Stimulated activated CD4-positive, alpha-beta T cell treated with anti-CD3 and anti-CD28 coated beads, Interleukin-15, amount 100 ng/mL, for 48 hours (primary cell): ENCODE measurements around the gene NHLH2.

Experiments
- DNase-seq, 2 donors: peaks; one replicate each; pipeline ENCODE4 v3.0.0-alpha.2; 2020; ENCODE audit warnings: low read depth in 2 of 2

The NHLH2 gene

DNA sequence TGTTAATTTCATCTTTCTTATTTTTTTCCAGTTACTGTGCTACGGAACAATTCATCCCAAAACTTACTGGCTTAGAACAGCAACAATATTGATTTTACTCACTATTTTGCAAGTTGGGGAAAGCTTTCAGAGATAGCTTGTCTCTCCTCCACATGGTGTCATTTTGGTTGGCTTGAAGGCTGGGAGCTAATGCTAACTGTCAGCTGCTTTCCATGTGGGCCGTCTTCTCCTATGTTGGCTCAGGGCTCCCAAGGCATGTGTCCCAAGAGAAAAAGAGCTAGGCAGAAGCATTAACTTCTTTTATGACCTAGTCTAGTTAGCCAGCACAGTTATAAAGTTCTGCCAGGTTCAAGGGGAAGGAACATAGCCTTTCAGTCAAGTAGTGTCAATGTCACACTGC is 38.5 kb downstream of the NHLH2 start:
- no peak for DNase-seq

GRCh38 chr1:115797486-115797885 is 43.4 kb downstream of the NHLH2 start:
- no peak for DNase-seq

DNA sequence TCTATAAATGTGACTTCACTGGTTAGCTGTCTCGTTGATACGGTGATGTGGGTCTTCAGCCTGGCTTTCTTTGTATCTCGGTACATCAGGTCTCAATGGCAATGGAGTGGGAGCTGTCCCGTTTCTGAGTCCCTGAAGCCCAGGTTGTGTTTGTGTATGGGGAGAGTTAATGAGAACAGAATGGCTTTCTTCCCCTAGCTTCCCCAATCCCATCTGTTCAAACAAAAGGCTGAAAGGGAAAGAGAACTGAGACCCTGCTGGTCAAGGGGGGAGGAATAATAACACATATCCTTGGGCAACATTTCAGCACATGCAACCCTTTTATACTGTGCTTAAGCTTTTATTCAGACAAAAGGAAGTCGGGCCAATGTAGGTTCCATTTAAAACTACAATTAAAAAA is 44.0 kb downstream of the NHLH2 start:
- DNase-seq: no peak

GRCh38 chr1:115796036-115796435 is 44.9 kb downstream of the NHLH2 start:
- DNase-seq: no peak

- no peak for DNase-seq
These were observed 45.8 kb downstream of the NHLH2 start for GRCh38 chr1:115794976-115795639.

- no peak for DNase-seq
These were observed 47.8 kb downstream of the NHLH2 start for GRCh38 chr1:115793162-115793561.

DNA sequence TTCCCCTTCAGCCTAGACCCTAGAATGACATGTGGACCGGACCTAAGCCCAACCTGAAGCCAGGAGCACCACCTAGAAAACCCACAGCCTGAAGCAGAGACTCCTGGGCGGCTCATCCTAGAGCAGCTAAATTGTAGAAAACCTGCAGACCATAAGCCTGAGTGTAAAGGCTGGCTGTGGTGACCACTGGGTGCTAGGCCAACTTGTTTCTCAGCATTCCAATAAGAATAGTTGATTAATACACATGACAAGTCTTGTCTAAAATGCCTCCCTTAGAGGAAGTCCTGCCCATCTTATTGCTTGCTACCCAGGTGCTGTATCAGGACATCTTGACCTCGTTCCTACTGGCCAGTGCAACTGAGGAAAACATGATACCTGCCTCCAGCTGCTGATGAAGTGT is 49.1 kb downstream of the NHLH2 start:
- no peak for DNase-seq

DNA sequence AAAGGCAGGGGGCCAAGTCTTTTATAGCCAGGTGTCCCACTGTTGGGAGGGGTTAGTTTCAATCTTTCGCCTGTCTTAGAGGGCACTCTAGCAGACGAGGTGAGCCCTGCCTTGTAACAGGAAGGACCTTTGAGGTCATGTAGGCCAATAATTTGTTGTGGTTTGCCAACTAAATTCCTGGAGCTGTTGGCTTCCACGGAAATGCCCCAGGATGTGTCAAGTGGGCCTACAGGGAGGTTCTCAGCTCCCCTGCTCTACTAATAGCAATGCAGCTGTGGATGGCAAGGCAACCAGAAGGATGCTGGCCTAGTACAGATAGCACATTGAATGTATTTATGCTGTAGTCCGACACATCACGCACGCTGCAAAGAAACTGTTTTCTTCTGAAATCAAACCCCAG is 50.1 kb downstream of the NHLH2 start:
- DNase-seq: no peak

DNA sequence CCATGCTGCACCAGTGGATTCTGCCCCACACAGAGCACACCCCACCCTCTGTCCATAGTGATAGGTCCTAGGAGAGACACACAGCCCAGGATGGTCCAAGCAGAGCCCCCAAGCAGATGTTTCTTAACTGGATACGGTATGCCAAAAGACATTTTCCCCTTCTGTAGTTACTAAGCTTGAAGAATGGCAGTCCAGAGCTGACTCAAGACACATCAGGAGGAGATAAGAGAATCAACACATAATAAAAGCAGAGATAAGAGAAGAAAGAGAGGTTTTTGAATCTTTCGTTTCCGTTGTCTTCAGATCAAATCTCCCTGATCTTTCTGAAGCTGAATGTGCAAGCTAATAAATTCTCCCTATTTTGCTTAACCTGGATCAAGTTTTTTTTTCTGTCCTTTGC is 50.6 kb downstream of the NHLH2 start:
- DNase-seq: no peak
